Loucy (cell line): ENCODE results near the gene GABBR2.
"Not testable (repeated sequence)": the region's sequence is repeated elsewhere in the genome, so short reads cannot be mapped to it uniquely, and the experiment has no call there.

Experiments used
- H2AFZ ChIP-seq: fragments of 200-600 bp; sonication (generic); 2 replicates; pipeline ENCODE4 v1.6.0; 2016; ENCODE audit warnings: antibody characterized with exemption, mild to moderate bottlenecking, low read length, moderate library complexity
- H3F3A ChIP-seq: fragments of 200-600 bp; 2 replicates; pipeline ENCODE4 v1.6.0; 2016; ENCODE audit warnings: antibody characterized with exemption, low read depth, mild to moderate bottlenecking
- H3K27me3 ChIP-seq: fragments of 200-600 bp; sonication (generic); 2 replicates; pipeline ENCODE4 v1.6.1; 2014; ENCODE audit warnings: low read length, mild to moderate bottlenecking; ENCODE audit not compliant: insufficient read depth, poor library complexity, severe bottlenecking
- H3K36me3 ChIP-seq: fragments of 200-600 bp; sonication (generic); 2 replicates; pipeline ENCODE4 v1.6.1; 2016; ENCODE audit warnings: low read length; ENCODE audit not compliant: insufficient read depth
- H3K4me1 ChIP-seq: fragments of 200-600 bp; sonication (generic); 2 replicates; pipeline ENCODE4 v1.5.1; 2014; ENCODE audit warnings: low read length, mild to moderate bottlenecking; ENCODE audit not compliant: insufficient read depth, poor library complexity, severe bottlenecking
- H3K4me2 ChIP-seq: fragments of 200-600 bp; sonication (generic); 2 replicates; pipeline ENCODE4 v1.6.0; 2014; ENCODE audit warnings: antibody characterized with exemption, low read length, low read depth, mild to moderate bottlenecking; ENCODE audit not compliant: poor library complexity, severe bottlenecking
- H3K4me3 ChIP-seq: fragments of 200-600 bp; sonication (generic); 2 replicates; pipeline ENCODE4 v1.5.1; 2014; ENCODE audit warnings: low read length, mild to moderate bottlenecking, mixed read lengths; ENCODE audit not compliant: poor library complexity, severe bottlenecking
- H3K79me2 ChIP-seq: fragments of 200-600 bp; sonication (generic); 2 replicates; pipeline ENCODE4 v1.6.1; 2014; ENCODE audit warnings: low read length; ENCODE audit not compliant: insufficient read depth
- H3K9ac ChIP-seq: fragments of 200-600 bp; sonication (generic); 2 replicates; pipeline ENCODE4 v1.6.0; 2014; ENCODE audit warnings: mild to moderate bottlenecking, low read depth, low read length, moderate library complexity; ENCODE audit not compliant: poor library complexity, severe bottlenecking
- H3K9me2 ChIP-seq: fragments of 200-600 bp; sonication (generic); replicated peaks from 2 replicates; pipeline ENCODE4 v1.6.1; 2016; ENCODE audit warnings: low read depth, low read length, mixed read lengths
- H3K9me3 ChIP-seq: fragments of 200-600 bp; sonication (generic); 2 replicates; pipeline ENCODE4 v1.6.1; 2014; ENCODE audit warnings: mild to moderate bottlenecking, antibody characterized with exemption, low read length, low read depth; ENCODE audit not compliant: insufficient read depth
- H4K20me1 ChIP-seq: fragments of 200-600 bp; sonication (generic); 2 replicates; pipeline ENCODE4 v1.6.0; 2014; ENCODE audit warnings: antibody characterized with exemption, low read length, mild to moderate bottlenecking; ENCODE audit not compliant: insufficient read depth, poor library complexity, severe bottlenecking
- EZH2phosphoT487 ChIP-seq: fragments of 200-600 bp; IDR thresholded peaks from 2 replicates; pipeline ENCODE4 v1.6.1; 2018; ENCODE audit warnings: antibody characterized with exemption, mild to moderate bottlenecking, moderate library complexity, borderline replicate concordance
- TF ChIP-seq, protein P1 (sequence below): fragments of 200-600 bp; sonication (generic); conservative IDR thresholded peaks from 2 replicates; pipeline ENCODE4 v1.5.1; 2014; ENCODE audit warnings: mild to moderate bottlenecking, antibody characterized with exemption, low read length

GABBR2 gene

DNA sequence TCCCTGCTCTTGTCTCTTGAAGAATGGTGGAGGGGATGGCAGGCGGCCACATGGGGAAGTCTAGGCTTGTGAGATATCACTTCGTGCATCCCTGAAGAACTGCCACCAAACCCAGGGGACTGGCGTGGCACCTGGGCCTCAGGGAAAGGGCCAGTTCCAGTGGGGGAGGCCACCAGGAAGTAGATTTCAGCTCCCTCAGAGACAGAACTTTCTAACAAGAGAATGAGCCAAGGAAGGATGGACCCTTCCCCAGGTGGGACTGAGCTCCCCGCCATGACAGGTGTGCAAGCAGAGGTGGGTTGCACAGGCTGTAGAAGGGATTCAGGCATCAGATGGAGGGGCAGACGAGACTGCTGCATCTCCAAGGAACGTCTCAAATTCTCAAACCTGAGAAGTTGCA lies 193.9 kb downstream of the GABBR2 start:
- H3K9me2 ChIP-seq: no peaks in the 10 kb centered on the region
- H3K79me2 ChIP-seq: no peaks in the 10 kb centered on the region
- no peak overlapping the region for H3K4me3 ChIP-seq
- no peak overlapping the region for H2AFZ ChIP-seq
- no peaks in the 10 kb centered on the region for H4K20me1 ChIP-seq
- no peaks in the 10 kb centered on the region for H3K36me3 ChIP-seq
- no peaks in the 10 kb centered on the region for H3F3A ChIP-seq
- H3K4me2 ChIP-seq: no peak overlapping the region
- H3K9ac ChIP-seq: no peak overlapping the region
- no peaks in the 10 kb centered on the region for H3K27me3 ChIP-seq
- H3K4me1 ChIP-seq: no peaks in the 10 kb centered on the region
- TF ChIP-seq EZH2phosphoT487: no peak
- TF ChIP-seq, protein P1, sequence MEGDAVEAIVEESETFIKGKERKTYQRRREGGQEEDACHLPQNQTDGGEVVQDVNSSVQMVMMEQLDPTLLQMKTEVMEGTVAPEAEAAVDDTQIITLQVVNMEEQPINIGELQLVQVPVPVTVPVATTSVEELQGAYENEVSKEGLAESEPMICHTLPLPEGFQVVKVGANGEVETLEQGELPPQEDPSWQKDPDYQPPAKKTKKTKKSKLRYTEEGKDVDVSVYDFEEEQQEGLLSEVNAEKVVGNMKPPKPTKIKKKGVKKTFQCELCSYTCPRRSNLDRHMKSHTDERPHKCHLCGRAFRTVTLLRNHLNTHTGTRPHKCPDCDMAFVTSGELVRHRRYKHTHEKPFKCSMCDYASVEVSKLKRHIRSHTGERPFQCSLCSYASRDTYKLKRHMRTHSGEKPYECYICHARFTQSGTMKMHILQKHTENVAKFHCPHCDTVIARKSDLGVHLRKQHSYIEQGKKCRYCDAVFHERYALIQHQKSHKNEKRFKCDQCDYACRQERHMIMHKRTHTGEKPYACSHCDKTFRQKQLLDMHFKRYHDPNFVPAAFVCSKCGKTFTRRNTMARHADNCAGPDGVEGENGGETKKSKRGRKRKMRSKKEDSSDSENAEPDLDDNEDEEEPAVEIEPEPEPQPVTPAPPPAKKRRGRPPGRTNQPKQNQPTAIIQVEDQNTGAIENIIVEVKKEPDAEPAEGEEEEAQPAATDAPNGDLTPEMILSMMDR: no peak
- H3K9me3 ChIP-seq: no peaks in the 10 kb centered on the region

DNA sequence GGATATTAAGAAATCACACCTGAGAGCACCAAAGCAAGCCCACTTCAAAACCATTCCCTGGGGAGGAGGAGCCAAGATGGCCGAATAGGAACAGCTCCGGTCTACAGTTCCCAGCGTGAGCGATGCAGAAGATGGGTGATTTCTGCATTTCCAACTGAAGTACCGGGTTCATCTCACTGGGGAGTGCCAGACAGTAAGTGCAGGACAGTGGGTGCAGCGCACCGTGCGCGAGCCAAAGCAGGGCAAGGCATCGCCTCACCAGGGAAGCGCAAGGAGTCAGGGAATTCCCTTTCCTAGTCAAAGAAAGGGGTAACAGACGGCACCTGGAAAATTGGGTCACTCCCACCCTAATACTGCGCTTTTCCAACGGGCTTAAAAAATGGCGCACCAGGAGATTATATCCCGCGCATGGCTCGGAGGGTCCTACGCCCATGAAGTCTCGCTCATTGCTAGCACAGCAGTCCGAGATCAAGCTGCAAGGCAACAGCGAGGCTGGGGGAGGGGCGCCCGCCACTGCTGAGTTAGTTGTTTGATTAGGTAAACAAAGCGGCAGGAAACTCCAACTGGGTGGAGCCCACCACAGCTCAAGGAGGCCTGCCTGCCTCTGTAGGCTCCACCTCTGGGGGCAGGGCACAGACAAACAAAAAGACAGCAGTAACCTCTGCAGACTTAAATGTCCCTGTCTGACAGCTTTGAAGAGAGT lies 200.4 kb downstream of the GABBR2 start:
- not testable (repeated sequence) for H3K36me3 ChIP-seq, H3K9me2 ChIP-seq, H2AFZ ChIP-seq, H3K4me1 ChIP-seq, H3K4me3 ChIP-seq, H3F3A ChIP-seq, H3K9ac ChIP-seq, H3K9me3 ChIP-seq, H3K27me3 ChIP-seq, H3K79me2 ChIP-seq, H4K20me1 ChIP-seq, H3K4me2 ChIP-seq

DNA sequence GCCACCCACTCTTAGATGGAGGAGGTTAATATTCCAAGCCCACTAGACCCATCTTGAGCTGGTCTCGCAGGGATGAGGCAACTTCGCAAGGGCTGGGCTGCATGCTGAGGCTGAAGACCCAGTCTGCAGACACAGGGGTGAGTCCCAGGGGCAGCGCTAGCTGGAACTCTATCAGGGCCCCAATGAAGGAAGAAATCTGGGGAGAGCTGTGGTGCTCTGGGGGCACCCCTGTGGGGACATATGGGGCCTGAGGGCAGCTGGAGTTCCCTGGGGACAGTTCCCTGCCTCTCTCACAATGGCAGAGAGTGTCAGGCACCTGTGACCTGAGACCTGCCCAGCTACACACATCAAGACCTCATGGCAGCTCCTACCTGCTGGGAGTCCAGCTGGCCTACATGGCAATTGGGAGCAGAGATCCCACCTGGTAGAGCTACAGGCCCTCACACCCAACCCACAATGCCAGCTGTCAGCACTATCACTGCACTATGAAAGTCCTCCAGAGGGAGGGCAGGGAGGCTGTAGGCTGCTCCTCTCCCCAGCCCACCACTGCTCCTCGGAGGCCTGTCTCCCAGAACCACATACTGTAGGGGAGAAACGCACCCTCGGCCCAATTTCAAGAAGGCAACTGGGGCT lies 202.2 kb downstream of the GABBR2 start:
- no peaks in the 10 kb centered on the region for H3F3A ChIP-seq

More for the DNA sequence above, 202.2 kb downstream of the GABBR2 start:
- Histone ChIP-seq H3K36me3 (no peaks in the 10 kb centered on the region), H3K79me2 (no peaks in the 10 kb centered on the region), H4K20me1 (no peaks in the 10 kb centered on the region), H3K9me2 (no peaks in the 10 kb centered on the region), H3K4me2 (no peak overlapping the region), H3K4me1 (no peaks in the 10 kb centered on the region), H3K27me3 (no peaks in the 10 kb centered on the region), H3K9me3 (no peaks in the 10 kb centered on the region), H3K4me3 (no peak overlapping the region), H3K9ac (no peak overlapping the region), H2AFZ (no peak overlapping the region)
- TF ChIP-seq EZH2phosphoT487: no peak
- TF ChIP-seq, protein P1: no peak
